AG20443 (cell line): ENCODE measurements around the gene FIGNL2.
A peak's percentile ranks its signal among the peaks of the same experiment; 100 is the strongest.

Experiments
- DNase-seq: peaks from one replicate; pipeline ENCODE4 v3.0.0; 2012; ENCODE audit warnings: low spot score, mixed read lengths

FIGNL2 gene

GRCh38 chr12:51773145-51773869 lies 75.2 kb downstream of the FIGNL2 start:
- peak; percentile 60 for DNase-seq

GRCh38 chr12:51771008-51771407 lies 77.5 kb downstream of the FIGNL2 start:
- DNase-seq: peak; percentile 52
